Measurements from ENCODE around the gene SRPK1.

DNA sequence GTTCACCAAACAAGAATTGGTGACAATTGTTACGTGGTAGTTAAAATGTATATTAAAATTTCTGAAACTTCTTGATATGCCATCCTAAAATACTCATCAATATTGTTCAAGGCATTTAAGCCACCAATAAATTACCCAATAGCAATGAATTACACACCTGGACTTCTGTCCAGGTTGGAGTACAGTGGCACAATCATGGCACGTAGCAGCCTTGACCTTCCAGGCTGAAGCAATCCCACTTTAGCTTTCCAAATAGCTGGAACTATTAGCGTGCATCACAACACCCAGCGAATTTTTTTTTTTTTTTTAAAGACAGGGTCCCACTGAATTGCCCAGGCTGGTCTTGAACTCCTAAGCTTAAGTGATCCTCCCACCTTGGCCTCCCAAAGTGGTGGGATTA is 17.2 kb downstream of the SRPK1 start:
- TF ChIP-seq EZH2 (IDR thresholded peaks at IDR 0.05): no peak
- no peak for TF ChIP-seq POLR2AphosphoS5 (IDR thresholded peaks at IDR 0.05; ENCODE audit: borderline replicate concordance, low read depth, low read length)

All from SK-N-MC (cell line).